ENCODE measurements around the gene MAP4K1. TPM values are rescaled to one million over a fixed set of nuclear protein-coding genes. Genes with fewer than 3 reads are reported as not detected.

The MAP4K1 gene
- polyA plus RNA-seq, 1 donor from 2014 or later = 1.0 TPM

- H3K9ac ChIP-seq (ENCODE audit: low read length) = peak within 1 kb of the TSS; percentile 84
- peak within 1 kb of the TSS; percentile 76 for H3K4me3 ChIP-seq (ENCODE audit: low read length)
- H3K4me2 ChIP-seq (ENCODE audit: low read length) = peak within 1 kb of the TSS; percentile 97
- H3K79me2 ChIP-seq (replicated peaks; ENCODE audit: insufficient read depth, low read length) = peaks cover 11% of the 10 kb centered on the region
- TF ChIP-seq CTCF (IDR thresholded peaks at IDR 0.05; ENCODE audit: poor library complexity, severe bottlenecking) = no peak
- peak; percentile 97 for TF ChIP-seq MXI1 (conservative IDR thresholded peaks at IDR 0.05; ENCODE audit: poor library complexity, severe bottlenecking)
- peak; percentile 44 for TF ChIP-seq REST (IDR thresholded peaks at IDR 0.05; ENCODE audit: borderline replicate concordance)
- peak; percentile 79 for TF ChIP-seq TAF1 (IDR thresholded peaks at IDR 0.05; ENCODE audit: low read depth)
- no peak for TF ChIP-seq EZH2 (IDR thresholded peaks at IDR 0.05; ENCODE audit: borderline replicate concordance, insufficient read depth, low read length, poor library complexity, severe bottlenecking)
- peak; percentile 46 for TF ChIP-seq EP300 (conservative IDR thresholded peaks at IDR 0.05; ENCODE audit: poor library complexity, severe bottlenecking)
- TF ChIP-seq SMC3 (conservative IDR thresholded peaks at IDR 0.05; ENCODE audit: poor library complexity) = peak; percentile 62
- peak; percentile 46 for TF ChIP-seq RAD21 (conservative IDR thresholded peaks at IDR 0.05)
- peak; percentile 83 for TF ChIP-seq POLR2AphosphoS5 (IDR thresholded peaks at IDR 0.05)
- H4K20me1 ChIP-seq (ENCODE audit: insufficient read depth) = no peaks in the 10 kb centered on the region
- H3K9me2 ChIP-seq (ENCODE audit: insufficient read depth, low read length) = no peaks in the 10 kb centered on the region
- no peaks in the 10 kb centered on the region for H3K27me3 ChIP-seq (ENCODE audit: insufficient read depth, low read depth, low read length)
- H3K27ac ChIP-seq (ENCODE audit: low read length) = peak within 1 kb of the TSS; percentile 85
- no peaks in the 10 kb centered on the region for H3K9me3 ChIP-seq (ENCODE audit: low read length)
- H2AFZ ChIP-seq (ENCODE audit: low read depth, low read length) = peak within 1 kb of the TSS; percentile 45
- no peaks in the 10 kb centered on the region for H3F3A ChIP-seq (ENCODE audit: insufficient read depth, low read length, poor library complexity, severe bottlenecking)
- H3K36me3 ChIP-seq (ENCODE audit: insufficient read depth, low read length) = no peaks in the 10 kb centered on the region
These were observed 1.0 kb upstream of the MAP4K1 start, which contains the start of gene EIF3K for GRCh38 chr19:38618590-38619360. EIF3K (plus strand) TSS chr19:38619188; CDS start chr19:38619269, 81 bp downstream.

GRCh38 chr19:38617283-38617763 lies 430 bp downstream of the MAP4K1 start:
- Histone ChIP-seq H3K9me2 (ENCODE audit: insufficient read depth, low read length) (no peaks in the 10 kb centered on the region), H4K20me1 (ENCODE audit: insufficient read depth) (no peaks in the 10 kb centered on the region), H3K27ac (ENCODE audit: low read length) (no peak overlapping the region), H3K4me2 (ENCODE audit: low read length) (no peak overlapping the region), H2AFZ (ENCODE audit: low read depth, low read length) (no peak overlapping the region), H3K27me3 (ENCODE audit: insufficient read depth, low read depth, low read length) (no peaks in the 10 kb centered on the region), H3K36me3 (ENCODE audit: insufficient read depth, low read length) (no peaks in the 10 kb centered on the region), H3K79me2 (replicated peaks; ENCODE audit: insufficient read depth, low read length) (peaks cover 11% of the 10 kb centered on the region), H3K4me3 (ENCODE audit: low read length) (no peak overlapping the region), H3F3A (ENCODE audit: insufficient read depth, low read length, poor library complexity, severe bottlenecking) (no peaks in the 10 kb centered on the region), H3K9ac (ENCODE audit: low read length) (no peak overlapping the region), H3K9me3 (ENCODE audit: low read length) (no peaks in the 10 kb centered on the region)
- TF ChIP-seq POLR2AphosphoS5 (IDR thresholded peaks at IDR 0.05) (no peak), EP300 (conservative IDR thresholded peaks at IDR 0.05; ENCODE audit: poor library complexity, severe bottlenecking) (no peak), SMC3 (conservative IDR thresholded peaks at IDR 0.05; ENCODE audit: poor library complexity) (no peak)
